ENCODE measurements around the gene FOXP1.

The FOXP1 gene

GRCh38 chr3:71341721-71342120, 241.8 kb downstream of the FOXP1 start:
- H3K4me3 ChIP-seq (ENCODE audit: control insufficient read depth, low read depth, low read length): no peak overlapping the region
- DNase-seq (ENCODE audit: low read depth): peak; percentile 83

GRCh38 chr3:71339049-71339448, 244.5 kb downstream of the FOXP1 start:
- H3K4me3 ChIP-seq (ENCODE audit: control insufficient read depth, low read depth, low read length): no peak overlapping the region
- TF ChIP-seq, protein P1, sequence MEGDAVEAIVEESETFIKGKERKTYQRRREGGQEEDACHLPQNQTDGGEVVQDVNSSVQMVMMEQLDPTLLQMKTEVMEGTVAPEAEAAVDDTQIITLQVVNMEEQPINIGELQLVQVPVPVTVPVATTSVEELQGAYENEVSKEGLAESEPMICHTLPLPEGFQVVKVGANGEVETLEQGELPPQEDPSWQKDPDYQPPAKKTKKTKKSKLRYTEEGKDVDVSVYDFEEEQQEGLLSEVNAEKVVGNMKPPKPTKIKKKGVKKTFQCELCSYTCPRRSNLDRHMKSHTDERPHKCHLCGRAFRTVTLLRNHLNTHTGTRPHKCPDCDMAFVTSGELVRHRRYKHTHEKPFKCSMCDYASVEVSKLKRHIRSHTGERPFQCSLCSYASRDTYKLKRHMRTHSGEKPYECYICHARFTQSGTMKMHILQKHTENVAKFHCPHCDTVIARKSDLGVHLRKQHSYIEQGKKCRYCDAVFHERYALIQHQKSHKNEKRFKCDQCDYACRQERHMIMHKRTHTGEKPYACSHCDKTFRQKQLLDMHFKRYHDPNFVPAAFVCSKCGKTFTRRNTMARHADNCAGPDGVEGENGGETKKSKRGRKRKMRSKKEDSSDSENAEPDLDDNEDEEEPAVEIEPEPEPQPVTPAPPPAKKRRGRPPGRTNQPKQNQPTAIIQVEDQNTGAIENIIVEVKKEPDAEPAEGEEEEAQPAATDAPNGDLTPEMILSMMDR (conservative IDR thresholded peaks at IDR 0.05; ENCODE audit: control insufficient read depth, insufficient read depth, low read depth, low read length): no peak
- DNase-seq (ENCODE audit: low read depth): no peak

More at GRCh38 chr3:71341721-71342120, 241.8 kb downstream of the FOXP1 start:
- TF ChIP-seq, protein P1 (conservative IDR thresholded peaks at IDR 0.05; ENCODE audit: control insufficient read depth, insufficient read depth, low read depth, low read length): no peak

DNA sequence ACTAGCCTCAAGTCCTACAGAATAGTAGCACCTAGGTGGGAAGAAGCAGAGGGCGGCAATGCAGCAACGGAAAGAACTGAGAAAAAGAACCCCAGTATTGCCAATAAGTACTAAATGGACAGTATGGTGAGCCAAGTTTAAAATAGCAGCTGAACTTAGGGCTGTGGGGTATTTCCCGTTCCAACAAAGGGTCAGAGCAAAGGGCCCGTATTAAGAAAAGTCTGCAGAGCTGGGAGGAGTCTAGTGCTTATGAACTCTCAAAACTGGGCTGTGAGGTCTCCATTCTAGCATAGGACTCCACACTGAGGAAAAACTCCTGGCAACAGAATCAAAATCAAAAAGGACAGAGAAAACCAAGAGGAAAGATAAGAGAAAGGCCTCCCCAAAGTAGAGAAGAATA, 250.7 kb downstream of the FOXP1 start:
- no peak for DNase-seq (ENCODE audit: low read depth)
- TF ChIP-seq, protein P1 (conservative IDR thresholded peaks at IDR 0.05; ENCODE audit: control insufficient read depth, insufficient read depth, low read depth, low read length): no peak
- H3K4me3 ChIP-seq (ENCODE audit: control insufficient read depth, low read depth, low read length): no peak overlapping the region

- no peak for DNase-seq (ENCODE audit: low read depth)
- TF ChIP-seq, protein P1 (conservative IDR thresholded peaks at IDR 0.05; ENCODE audit: control insufficient read depth, insufficient read depth, low read depth, low read length): no peak
- H3K4me3 ChIP-seq (ENCODE audit: control insufficient read depth, low read depth, low read length): no peak overlapping the region
Measured at GRCh38 chr3:71330909-71331308, 252.6 kb downstream of the FOXP1 start.

- TF ChIP-seq, protein P1 (conservative IDR thresholded peaks at IDR 0.05; ENCODE audit: control insufficient read depth, insufficient read depth, low read depth, low read length): no peak
- no peak for DNase-seq (ENCODE audit: low read depth)
- H3K4me3 ChIP-seq (ENCODE audit: control insufficient read depth, low read depth, low read length): no peak overlapping the region
Measured at GRCh38 chr3:71330505-71330904, 253.0 kb downstream of the FOXP1 start.

DNA sequence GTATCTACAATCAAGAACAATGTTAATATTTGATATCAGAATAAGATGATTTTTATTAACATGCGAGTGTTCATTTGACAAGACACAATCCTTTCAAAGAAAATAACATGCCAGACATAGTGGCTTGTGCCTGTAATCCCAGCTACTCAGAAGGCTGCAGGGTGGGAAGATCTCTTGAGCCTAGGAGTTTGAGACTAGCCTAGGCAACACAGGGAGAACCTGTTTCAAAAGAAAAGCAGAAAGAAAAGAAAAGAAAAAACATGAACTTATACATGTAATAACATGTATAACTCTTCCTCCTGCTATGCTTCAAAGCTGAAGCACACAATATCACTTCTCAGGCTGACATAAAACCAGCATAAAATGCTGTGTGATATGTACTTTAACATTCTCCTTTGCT, 253.7 kb downstream of the FOXP1 start:
- H3K4me3 ChIP-seq (ENCODE audit: control insufficient read depth, low read depth, low read length): no peak overlapping the region
- TF ChIP-seq, protein P1 (conservative IDR thresholded peaks at IDR 0.05; ENCODE audit: control insufficient read depth, insufficient read depth, low read depth, low read length): no peak
- no peak for DNase-seq (ENCODE audit: low read depth)

GRCh38 chr3:71328926-71329325, 254.6 kb downstream of the FOXP1 start:
- DNase-seq (ENCODE audit: low read depth): no peak
- TF ChIP-seq, protein P1 (conservative IDR thresholded peaks at IDR 0.05; ENCODE audit: control insufficient read depth, insufficient read depth, low read depth, low read length): no peak
- H3K4me3 ChIP-seq (ENCODE audit: control insufficient read depth, low read depth, low read length): no peak overlapping the region
